Measurements from ENCODE around the gene SEPTIN3. TPM values are rescaled to one million over a fixed set of nuclear protein-coding genes. Genes with fewer than 3 reads are reported as not detected.
"Not testable (repeated sequence)": the region's sequence is repeated elsewhere in the genome, so short reads cannot be mapped to it uniquely, and the experiment has no call there.

The SEPTIN3 gene
- total RNA-seq, 1 experiment from 2014 or later = not detected

DNA sequence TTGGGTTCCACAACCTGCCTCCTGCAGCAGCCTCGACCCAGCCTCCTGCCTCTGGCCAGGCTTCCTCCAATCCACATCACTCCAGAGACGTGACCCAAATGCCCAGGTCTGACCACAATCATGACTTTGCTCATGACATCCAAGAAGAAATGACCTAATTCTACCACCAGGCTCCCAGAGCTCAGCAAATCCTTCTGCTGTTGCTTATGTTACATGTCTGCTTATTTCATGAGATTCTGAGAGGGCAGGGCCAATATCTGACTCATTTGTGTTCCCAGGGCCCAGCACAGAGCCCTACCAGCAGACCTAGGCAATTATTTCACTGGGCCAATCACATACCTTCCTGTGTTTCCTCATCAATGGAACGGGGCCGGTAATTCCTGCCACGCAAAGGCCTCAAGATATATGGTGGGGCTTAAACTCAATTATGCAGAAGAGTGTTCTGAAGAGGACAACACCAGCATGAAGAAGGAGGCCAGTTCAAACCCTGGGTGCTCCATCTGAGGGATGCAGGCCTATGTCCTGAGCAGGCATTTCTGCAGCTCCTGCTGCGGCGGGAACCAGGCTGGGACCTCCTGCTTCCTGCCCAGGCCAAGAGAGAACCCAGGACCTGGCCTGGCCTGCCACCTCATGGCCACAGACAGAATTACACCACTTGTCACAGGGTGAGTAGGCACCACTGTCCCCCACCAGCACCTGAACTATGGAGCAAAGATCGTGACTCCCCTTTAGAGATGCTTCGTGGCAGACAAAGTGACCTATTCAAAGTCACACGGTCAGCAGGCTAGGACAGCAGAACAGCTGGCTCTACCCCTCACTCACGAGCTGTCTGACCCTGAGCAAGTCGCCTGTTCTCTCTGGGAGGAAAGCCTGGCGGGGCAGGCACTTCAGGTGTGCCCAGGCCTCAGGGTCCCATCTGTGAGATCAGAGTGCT lies 28.1 kb upstream of the SEPTIN3 start:
- peak; percentile 91 for DNase-seq (ENCODE audit: low read depth)

DNA sequence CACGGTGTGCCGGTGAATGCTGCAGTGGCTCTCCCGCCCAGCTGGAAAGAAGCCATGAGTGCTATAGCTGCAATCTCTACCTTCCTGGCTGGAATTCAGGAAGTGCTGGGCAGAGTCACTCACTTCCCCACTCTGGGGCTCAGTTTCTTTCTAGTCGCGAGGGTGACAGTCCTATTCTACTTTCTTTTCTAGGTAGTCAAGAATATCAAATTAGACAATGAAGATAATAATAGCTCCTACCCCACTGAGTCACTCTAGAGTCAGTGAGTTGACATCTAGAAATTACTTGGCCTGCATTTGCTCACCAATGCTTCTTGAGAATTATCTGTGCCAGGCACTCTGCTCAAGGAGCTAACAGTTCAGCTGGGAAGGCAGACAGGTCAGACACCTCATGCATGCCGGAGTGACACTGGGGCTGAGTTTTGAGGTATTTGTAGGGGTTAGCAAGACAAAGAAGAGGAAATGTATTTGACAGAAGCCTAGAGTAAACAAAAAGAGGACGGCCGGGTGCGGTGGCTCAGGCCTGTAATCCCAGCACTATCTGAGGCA lies 25.5 kb upstream of the SEPTIN3 start:
- no peak for DNase-seq (ENCODE audit: low read depth)

DNA sequence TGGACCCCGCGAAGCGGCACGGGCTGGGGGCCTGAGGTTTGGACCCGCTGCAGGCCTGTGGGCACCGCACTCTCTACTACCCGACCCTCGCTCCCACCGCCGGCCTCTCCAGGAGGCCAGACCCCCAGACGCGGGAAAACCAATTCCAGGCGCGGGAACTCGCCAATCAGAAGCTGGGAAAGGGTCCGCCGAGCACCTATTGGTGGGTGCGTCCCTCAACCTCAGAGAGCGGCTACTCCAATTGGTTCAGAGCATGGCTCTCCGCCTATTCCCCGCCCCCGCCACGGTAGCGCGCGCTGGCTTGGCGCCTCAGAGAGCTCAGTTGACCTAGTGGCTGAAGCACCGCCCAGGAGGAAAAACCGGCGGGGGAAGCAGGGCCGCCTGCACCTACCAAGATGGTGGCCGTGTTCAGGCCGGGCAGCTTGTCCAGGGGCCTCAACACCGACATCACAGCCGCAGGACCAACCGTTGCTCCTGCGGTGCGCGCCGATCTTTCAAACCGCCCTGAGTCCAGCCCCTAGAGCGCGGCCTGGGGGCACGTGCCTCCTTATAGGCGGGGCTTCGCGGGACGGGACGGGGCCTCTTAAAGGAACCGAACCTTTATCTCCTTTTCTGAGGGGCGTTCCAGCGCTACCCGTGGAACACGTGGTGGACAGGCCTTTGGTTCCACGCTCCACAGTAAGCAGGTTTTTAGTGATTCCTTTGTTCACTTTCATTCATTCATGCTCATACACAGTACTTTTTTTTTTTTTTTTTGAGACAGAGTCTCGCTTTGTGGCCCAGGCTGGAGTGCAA lies 22.4 kb upstream of the SEPTIN3 start, which contains the start of gene CENPM:
Gene CENPM (minus strand): TSS at position 524 of the 795 bp plus-strand sequence. CDS start 76 bp downstream, at position 448.
- DNase-seq (ENCODE audit: low read depth) = peak; percentile 94

DNA sequence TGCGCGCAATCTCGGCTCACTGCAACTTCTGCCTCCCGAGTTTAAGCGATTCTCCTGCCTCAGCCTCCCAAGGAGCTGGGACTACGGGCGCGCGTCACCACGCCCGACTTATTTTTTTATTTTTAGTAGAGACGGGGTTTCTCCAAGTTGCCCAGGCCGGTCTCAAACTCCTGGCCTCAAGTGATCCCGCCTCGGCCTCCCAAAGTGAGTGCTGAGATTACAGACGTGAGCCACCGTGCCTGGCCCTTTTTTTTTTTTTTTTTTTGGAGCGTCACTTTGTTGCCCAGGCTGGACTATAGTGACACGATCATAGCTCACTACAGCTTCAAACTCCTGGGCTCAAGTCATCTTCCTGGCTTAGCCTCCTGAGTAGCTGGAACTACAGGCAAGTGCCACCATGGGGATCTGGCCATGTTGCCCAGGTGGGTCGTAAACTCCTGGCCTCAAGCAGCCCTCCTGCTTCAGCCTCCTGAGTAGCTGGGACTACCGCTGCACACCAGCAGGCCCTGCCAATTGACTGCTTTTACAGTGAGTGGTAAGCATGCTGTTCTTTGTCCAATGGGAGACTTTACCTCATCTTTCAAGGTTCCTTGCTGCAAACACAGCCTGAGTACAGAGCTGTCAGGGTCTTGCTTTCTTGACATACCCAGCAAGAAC lies 21.7 kb upstream of the SEPTIN3 start:
- DNase-seq (ENCODE audit: low read depth) = no peak

DNA sequence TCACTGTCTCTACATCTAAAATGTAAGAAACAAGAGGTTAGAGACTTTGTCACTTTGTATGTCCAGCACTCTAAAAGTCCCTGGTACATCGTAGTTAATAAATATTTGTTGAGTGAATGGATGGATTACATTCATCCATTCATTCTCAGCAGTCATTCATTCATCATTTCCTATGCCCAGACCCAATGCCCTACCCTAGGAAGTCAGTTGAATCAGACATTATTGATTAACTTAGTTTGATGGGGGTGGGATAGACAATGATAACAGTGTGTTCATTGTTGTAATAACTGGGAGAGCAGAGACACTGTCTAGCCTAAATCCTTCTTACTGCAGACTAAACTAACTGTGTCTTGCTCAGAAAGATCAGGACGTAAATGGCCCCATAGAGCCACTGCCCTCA lies 21.1 kb upstream of the SEPTIN3 start:
- DNase-seq (ENCODE audit: low read depth) = no peak

DNA sequence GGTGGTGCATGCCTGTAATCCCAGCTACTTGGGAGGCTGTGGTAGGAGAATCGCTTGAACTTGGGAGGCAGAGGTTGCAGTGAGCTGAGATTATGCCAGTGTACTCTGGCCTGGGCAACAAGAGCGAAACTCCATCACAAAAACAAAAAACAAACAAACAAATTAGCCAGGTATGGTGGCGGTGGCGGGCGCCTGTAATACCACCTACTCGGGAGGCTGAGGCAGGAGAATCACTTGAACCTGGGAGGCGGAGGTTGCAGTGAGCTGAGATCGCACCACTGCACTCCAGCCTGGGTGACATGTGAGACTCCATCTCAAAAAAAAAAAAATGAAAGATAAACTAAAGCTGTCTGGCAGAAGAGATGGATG lies 20.3 kb upstream of the SEPTIN3 start:
- not testable (repeated sequence) for DNase-seq (ENCODE audit: low read depth)

DNA sequence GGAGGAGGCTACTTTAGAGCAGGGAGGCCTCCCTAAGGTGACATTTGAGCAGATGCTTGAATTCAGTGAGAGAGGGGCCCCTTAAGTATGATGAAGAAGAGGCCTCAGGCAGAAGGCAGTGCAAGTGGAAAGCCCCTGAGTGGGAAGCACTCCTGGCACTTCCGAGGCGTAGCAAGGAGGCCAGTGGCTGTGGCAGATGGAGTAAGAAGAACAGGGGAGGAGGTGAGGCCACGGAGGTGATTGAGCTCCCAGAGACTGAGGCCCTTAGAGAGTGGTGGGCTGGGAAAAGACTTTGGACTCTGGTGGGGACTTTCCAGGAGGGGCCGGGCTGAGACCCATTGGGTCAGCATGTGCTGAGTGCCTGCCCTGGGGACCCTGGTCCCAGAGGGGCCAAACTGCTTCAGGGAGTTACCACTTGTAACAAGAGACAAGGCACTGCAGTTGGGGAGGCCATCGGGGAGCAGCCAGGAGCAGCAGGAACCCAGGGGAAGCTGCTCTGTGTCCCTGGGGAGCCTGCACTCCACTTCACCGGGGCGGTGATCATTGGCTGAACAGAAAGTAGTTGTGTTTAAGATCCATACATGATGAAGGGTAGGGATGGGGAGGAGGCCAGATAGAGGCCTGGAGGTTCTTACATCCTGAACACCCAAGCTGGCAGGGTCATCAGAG lies 19.8 kb upstream of the SEPTIN3 start:
- no peak for DNase-seq (ENCODE audit: low read depth)

DNA sequence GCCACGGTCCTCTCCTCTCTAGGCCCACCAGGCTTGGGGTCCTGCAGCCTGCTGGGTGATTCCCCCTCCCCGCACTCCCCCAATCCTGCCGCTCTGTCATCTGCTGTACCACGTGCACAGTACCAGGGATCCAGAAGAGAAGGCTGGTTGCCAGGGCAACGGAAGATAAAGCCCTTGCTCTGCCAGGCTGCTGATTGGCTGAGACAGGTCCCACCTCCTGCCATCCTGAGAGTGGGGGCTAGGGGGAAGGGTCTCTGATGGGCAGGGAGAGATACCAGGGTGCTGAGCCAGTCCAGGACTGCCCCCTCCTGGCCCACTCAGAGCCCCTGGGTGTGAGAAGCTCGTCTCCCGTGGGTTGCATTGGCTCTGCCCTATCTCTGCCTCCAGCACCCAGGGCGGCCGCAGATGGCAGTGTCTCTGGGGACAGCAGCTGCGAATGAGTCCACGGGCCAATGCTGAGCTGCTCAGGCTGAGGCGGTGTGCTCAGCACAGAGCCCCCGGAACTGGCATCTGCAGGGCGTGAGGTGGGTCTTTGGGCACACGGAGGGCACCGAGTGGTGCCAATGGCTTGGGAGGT lies 17.3 kb upstream of the SEPTIN3 start, which contains the start of gene SMIM45:
Gene SMIM45 (plus strand): TSS at position 253 of the 577 bp plus-strand sequence.
- DNase-seq (ENCODE audit: low read depth) = no peak

DNA sequence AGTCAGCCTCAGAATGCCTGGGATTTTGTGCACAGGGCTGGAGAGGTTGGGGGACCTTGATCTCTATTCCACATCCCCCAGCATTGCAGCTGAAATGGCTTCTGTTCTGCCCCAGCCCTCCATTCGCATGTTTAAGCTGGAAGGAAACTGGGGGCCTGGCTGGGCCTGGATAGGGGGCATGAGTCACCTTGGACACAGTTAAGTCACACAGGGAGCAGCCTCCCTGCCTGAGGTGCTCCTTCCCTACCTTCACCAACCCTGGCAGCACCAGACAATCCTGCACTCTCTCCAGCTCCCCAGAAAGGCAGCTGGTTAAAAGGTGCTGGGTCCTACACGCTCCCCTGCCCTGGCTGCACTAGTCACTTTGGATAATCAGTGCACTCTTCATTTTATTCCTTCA lies 16.5 kb upstream of the SEPTIN3 start:
- no peak for DNase-seq (ENCODE audit: low read depth)

DNA sequence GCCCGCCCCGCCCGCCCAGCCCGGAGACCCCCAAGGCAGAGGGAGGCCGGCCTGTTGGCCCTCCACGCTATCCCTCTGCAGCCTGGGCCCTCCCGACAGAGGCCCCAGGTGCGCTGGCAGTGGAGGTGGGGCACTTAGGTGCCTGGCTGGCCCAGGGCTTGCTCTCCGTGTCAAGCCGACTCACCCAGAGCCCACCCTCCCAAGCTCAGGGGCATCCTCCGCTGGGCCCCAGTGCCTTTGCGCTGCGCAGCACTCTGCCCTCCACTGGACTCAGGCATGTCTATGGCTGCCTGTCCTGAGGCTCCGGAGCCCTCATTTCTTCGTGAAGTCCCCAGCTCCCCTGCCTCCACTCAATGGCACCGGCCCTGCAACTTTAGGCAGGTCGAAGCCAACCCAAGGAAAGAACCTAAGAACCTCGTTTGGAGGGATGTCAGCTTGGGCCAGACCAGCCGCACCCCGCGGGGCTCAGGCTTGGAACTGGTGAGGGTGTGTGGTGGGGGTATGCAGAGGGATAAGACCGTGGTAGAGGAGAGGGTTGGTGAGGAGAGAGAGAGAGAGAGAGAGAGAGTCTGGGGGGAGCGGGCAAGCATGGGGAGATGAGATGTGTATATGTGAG lies 11.2 kb upstream of the SEPTIN3 start:
- no peak for DNase-seq (ENCODE audit: low read depth)

DNA sequence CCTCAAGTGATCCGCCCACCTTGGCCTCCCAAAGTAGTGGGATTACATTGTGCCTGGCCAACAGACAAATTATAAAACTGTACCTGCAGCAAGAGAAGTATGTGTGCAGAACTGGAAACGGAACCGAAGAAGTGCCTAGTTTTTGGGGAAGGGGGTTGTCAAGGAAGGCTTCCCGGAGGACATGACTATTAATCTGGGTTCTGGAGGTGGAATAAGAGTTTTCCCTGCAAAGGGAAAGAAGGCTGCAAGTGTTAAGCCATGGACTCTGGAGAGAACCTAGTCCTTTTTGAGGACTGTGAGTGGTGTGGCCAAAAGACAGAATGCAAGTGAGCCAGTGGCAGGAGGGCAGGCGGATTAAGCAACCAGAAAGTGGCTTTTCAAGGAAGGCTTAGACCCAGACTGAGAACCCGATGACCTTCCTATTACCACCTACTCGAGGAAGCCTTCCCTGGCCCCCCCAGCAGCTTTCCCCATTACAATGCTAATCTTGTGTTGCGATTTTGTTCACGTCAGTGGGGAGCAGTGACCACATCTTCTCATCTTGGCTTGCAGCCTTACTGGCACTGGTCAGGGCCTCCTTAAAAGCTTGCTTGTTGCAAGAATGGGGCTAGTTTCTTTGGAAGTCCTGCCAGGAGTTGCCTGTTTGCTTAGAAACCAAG lies 5.7 kb upstream of the SEPTIN3 start:
- DNase-seq (ENCODE audit: low read depth) = no peak

DNA sequence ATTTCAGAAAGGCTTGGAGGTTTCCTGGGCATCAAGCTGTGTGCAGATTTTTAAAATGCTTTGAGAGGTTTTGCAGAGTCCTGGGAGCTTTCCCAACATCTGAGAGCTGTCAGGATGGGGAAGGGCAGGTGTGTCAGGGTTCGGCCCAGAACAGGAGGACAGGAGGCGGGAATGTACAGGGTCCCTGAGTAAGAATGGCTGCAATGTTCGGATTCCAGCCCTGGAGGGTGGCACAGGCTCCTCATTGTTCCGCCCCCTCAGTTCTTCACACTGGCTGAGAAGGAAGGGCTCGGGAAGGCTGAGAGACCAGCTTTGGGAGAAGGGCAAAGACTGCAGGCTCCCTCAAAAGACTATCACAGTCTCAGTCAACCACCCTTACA lies 5.1 kb upstream of the SEPTIN3 start:
- DNase-seq (ENCODE audit: low read depth) = no peak

DNA sequence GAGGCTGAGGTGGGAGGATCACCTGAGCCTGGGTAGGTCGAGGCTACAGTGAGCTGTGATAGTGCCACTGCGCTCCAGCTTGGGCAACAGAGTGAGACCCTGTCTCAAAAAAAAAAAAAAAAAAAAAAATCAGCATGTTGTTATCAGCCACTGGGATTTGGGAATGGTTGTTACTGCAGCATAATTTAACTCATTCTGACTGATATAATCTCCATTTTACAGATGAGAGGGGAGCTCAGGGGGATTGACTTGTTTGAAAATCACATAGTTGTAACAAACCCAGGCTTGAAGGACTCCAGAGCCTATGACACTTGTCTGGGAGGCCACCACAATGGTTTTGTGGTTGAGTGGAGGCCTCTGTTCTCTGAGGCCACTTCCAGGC lies 3.0 kb upstream of the SEPTIN3 start:
- no peak for DNase-seq (ENCODE audit: low read depth)

DNA sequence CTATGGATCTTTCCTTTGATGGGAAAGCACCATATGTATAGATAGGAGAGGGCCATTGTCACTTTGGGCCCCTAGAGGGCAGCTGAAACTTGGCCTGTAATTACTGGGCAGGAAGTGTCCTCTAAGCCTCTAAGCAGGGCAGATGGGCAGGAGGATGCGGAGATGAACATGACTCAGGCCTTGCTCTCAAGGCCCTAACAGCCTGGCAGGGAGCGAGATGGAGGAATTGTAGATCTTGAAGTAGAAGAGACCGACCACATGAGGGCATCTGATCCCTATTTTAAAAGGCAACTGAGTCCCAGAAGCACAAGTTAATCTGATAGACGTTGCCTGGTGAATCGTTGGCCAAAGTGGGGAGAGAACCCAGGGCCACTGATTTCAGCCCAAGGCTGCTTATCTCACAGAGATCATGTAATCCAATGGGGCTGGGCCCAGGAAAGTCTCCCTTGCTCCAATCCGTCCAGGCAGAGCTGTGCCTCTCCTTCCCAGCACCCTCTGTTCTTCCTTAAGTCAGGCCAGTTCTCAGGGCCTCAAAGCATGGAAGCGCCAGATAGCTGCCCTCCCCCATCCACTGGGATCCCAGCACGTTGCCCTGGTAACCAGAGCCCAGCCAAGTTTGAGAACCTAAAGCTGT lies 2.5 kb upstream of the SEPTIN3 start:
- peak; percentile 90 for DNase-seq (ENCODE audit: low read depth)

DNA sequence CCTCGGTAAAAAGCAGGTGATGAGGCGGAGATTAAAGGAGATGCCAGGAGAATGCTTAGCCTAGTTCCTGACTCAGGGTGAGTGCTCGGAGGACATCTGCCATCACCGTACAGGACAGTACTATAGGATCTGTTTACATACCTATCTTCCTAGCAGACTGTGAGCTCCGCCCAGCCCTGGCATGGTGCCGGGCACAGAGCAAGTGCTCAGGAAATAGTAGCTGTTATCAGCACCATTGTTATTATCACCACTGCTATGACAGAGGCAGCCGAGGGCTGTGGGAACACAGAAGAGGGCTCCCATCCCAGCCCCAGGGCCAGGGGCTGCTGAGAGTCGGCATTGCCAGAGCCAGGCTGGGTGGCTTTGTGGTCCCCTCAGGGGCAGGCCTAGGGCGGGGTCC lies 642 bp upstream of the SEPTIN3 start:
- no peak for DNase-seq (ENCODE audit: low read depth)

DNA sequence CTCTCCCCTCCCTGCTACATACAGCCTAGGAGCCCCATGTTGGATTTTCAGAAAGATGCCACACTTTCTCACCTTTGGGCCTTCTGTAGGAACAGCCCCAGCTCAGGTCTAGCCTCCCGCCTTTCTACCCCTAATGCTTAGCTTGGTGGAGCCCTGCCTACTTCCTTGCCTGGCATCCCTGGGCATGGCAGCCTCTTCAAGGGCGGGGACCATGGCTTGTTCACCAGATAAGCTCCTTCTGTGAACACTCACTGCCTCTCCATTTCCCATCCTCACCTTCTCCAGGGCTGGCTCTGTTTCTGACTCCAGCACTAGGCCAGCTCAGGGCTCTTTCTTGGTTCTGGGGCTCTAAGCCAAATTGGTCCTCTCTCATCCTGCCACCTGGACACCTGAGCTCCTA lies 1.4 kb downstream of the SEPTIN3 start:
- no peak for DNase-seq (ENCODE audit: low read depth)

DNA sequence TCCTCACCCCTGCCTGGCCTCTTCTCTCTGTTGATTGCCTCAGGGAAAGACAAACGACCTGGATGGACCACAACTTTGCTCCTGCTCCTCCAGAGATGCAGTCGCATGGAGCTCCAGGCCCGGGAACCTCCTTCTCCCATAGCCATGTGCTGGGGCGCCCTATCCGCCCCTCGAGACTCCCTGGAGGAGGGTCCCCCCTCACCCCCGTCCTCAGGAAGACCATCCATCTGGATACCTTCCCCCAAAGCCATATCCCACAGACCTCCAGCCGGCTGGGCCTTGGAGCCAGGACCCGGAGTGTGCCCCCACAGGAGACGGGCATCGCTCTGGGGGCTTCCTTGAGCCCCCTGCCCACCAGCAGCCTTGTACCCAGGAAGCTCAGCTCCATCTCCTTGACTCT lies 2.2 kb downstream of the SEPTIN3 start:
- no peak for DNase-seq (ENCODE audit: low read depth)

DNA sequence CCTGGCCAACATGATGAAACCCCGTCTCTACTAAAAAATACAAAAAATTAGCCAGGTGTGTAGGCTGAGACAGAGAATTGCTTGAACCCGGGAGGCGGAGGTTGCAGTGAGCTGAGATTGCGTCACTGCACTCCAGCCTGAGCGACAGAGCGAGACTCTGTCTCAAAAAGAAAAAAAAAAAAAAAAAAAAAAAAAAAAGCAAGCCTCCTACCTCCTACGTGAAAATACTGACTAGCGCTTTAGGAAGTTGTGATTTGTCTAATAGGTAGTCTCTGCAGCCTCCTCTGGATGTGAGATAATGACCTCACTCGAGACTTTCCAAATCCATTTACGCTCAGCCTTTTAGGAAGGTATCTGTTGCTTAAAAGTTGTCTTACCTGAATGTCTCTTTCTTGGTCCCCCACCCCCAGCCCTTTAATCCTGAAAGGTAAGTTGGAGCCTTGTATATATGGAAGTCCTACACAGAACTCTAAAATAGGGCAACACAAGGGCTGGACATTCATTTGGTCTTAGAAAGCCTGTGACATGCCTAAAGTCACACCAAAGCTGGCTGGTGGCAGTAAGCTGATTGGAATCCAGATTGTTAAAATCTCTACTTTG lies 5.5 kb downstream of the SEPTIN3 start:
- no peak for DNase-seq (ENCODE audit: low read depth)
